ENCODE measurements around the gene B9D1.

B9D1 gene

DNA sequence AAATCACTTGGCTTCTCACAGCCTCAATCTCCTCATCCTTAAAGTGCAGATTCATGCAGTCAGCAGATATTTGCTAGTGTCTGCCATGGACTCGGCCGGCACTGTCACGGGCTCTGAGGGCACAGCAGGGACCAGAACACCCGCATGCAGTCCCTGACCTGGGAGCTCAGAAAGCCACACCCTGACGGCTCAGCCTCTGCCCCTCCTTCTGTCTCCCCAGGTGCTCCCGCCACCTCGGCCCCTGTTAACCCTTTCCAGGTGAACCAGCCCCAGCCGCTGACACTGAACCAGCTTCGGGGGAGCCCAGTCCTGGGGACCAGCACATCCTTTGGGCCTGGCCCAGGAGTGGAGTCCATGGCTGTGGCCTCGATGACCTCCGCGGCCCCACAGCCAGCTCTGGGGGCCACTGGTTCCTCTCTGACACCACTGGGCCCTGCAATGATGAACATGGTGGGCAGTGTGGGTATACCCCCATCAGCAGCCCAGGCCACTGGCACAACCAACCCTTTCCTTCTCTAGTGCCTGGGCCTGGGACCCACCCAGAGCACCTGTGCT lies 28.7 kb downstream of the B9D1 start:
- Histone ChIP-seq H3K4me1 (no peaks in the 10 kb centered on the region), H3K9me3 (no peaks in the 10 kb centered on the region), H4K20me1 (peaks cover 41% of the 10 kb centered on the region; the same call in 1 of the 2 replicates), H3K4me2 (no peak overlapping the region), H3K9ac (no peak overlapping the region), H3K27me3 (peaks cover 14% of the 10 kb centered on the region; the same call in 1 of the 2 replicates), H3K4me3 (no peak overlapping the region), H3K36me3 (no peaks in the 10 kb centered on the region), H3K27ac (no peak overlapping the region)
- TF ChIP-seq Cebpa-rat (IDR thresholded peaks at IDR 0.05): no peak

DNA sequence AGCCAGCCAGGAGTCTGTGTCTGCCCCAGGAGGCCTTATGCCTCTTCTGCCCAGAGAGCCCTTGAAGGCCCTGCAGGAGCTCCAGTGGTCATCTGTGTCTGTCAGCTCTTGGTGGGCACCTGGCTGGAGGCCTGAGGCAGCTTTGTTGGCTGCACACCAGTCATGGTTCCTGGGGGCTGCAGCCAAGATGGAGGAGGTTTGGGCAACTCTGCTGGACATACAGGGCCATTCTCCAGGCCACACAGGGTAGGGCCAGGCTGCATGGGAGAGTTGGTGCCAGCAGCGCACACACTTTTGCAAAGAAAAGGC lies 29.4 kb downstream of the B9D1 start:
- peaks cover 48% of the 10 kb centered on the region; the same call in 1 of the 2 replicates for H4K20me1 ChIP-seq
- no peaks in the 10 kb centered on the region for H3K4me1 ChIP-seq
- no peak for TF ChIP-seq Cebpa-rat (IDR thresholded peaks at IDR 0.05)
- H3K27ac ChIP-seq: no peak overlapping the region
- no peak overlapping the region for H3K9ac ChIP-seq
- no peaks in the 10 kb centered on the region for H3K36me3 ChIP-seq
- H3K4me2 ChIP-seq: no peak overlapping the region
- H3K4me3 ChIP-seq: no peak overlapping the region
- peaks cover 14% of the 10 kb centered on the region; the same call in 1 of the 2 replicates for H3K27me3 ChIP-seq
- H3K9me3 ChIP-seq: no peaks in the 10 kb centered on the region

DNA sequence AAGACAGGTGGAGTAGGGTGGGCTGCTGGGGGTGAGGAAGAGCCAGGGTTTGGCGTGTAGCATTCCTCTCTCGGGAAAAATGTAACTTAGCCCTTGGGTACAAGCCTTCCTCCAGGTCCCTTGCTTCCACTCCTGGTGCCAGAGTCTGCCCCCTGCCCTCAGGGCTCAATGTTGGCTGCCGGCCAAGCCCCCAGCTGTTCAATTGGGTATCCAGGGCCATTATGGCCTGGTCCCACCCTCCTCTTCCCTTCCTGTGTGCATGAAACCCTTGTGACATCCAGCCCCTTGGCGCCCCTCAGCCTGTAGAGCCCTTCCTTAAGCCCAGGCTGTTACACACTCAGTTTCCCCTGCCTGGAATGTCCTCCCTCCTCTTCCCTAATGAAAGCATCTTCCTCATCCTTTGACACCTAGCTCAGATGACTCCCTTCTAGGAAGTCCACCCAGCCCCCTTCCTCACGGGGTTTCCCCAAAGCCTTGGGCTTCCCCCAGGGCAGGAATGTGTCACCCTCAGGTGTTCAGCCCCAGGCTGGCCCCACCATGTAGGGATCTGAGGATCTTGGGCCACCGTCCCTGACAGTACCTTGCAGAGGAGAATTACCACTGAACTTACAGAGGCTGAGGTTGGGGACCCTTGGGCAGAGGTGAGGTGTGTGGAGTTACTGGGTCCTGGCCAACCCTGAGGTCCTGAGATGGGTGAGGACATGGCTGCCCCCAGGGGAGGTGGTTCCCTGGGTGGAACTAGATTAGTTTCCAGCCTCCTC lies 30.0 kb downstream of the B9D1 start:
- Histone ChIP-seq H3K27me3 (peaks cover 14% of the 10 kb centered on the region; the same call in 1 of the 2 replicates), H3K4me1 (no peaks in the 10 kb centered on the region), H3K9ac (no peak overlapping the region), H4K20me1 (peaks cover 48% of the 10 kb centered on the region; the same call in 1 of the 2 replicates), H3K36me3 (no peaks in the 10 kb centered on the region), H3K4me3 (no peak overlapping the region), H3K27ac (no peak overlapping the region), H3K9me3 (no peaks in the 10 kb centered on the region), H3K4me2 (no peak overlapping the region)
- TF ChIP-seq Cebpa-rat (IDR thresholded peaks at IDR 0.05): no peak

- no peaks in the 10 kb centered on the region for H3K36me3 ChIP-seq
- H3K27ac ChIP-seq: no peak overlapping the region
- H3K4me3 ChIP-seq: no peak overlapping the region
- H3K9me3 ChIP-seq: no peaks in the 10 kb centered on the region
- H3K4me1 ChIP-seq: no peaks in the 10 kb centered on the region
- TF ChIP-seq Cebpa-rat (IDR thresholded peaks at IDR 0.05): no peak
- H3K9ac ChIP-seq: no peak overlapping the region
- no peak overlapping the region for H3K4me2 ChIP-seq
- H4K20me1 ChIP-seq: peaks cover 41% of the 10 kb centered on the region; the same call in 1 of the 2 replicates
- H3K27me3 ChIP-seq: peaks cover 7% of the 10 kb centered on the region; the same call in 1 of the 2 replicates
These were observed 30.8 kb downstream of the B9D1 start for GRCh38 chr17:19331543-19332245.

DNA sequence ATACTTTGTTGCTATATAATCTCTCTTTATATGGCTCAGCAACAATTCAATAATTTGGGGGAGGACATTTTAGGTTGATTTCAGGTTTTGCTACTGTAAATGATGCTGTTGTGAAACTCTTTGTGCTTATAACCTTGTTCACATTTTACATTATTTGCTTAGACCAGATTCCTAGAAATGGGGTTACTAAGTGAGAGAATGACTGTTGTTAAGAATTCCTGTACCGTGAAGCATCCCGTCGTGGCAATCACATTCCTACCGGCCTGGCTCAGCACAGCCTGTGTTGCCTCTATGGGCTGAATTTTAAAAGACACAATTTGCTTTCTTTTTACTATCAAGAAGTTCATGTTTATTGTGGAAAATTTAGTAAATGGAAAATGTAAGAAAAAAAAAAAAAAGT lies 31.4 kb downstream of the B9D1 start:
- H3K27ac ChIP-seq: no peak overlapping the region
- peaks cover 7% of the 10 kb centered on the region; the same call in 1 of the 2 replicates for H3K27me3 ChIP-seq
- no peak for TF ChIP-seq Cebpa-rat (IDR thresholded peaks at IDR 0.05)
- no peaks in the 10 kb centered on the region; the same call in 1 of the 2 replicates for H3K9me3 ChIP-seq
- no peaks in the 10 kb centered on the region for H3K36me3 ChIP-seq
- H3K4me1 ChIP-seq: no peaks in the 10 kb centered on the region
- H3K4me2 ChIP-seq: no peak overlapping the region
- peaks cover 38% of the 10 kb centered on the region; the same call in 1 of the 2 replicates for H4K20me1 ChIP-seq
- H3K9ac ChIP-seq: no peak overlapping the region
- no peak overlapping the region for H3K4me3 ChIP-seq

DNA sequence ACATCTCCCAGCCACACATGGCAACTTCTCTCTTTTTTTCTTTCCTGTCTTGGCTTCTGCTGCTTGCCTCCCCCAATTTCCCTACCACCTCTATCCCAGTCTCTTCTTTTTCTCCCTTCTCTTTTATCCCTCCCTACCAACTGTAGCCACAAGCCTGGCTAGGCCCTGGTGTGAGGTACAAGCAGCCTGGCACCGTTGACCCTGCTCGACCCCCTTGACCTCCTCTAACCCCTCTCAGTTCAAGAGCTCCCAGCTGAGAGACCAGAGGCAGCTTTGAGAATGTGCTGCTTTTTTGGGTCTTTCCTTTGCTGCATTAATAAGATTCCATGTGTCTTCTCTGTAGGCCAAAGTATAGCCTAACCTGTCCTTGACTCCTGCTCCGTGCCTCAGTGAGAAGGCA lies 32.3 kb downstream of the B9D1 start:
- no peaks in the 10 kb centered on the region for H3K36me3 ChIP-seq
- no peak for TF ChIP-seq Cebpa-rat (IDR thresholded peaks at IDR 0.05)

DNA sequence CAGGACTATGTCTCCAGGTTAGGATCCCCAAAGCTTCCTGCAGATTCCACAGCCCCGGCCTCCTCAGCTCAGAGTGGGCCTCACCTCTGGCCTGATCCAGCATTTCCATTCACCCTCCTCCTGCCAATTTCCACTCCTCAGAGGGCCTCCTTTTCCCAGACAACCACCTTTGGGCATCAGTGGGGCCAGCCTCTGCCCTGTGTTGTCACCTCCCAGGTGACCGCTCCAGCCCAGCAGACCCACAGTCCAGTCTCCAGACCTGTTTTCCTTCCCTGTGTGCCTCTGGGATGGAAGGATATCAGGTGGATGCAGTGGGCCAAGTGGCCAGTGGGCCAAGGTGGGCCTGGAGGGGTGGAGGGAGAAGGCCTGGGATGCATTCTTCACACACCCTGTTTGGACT lies 32.7 kb downstream of the B9D1 start:
- H3K9ac ChIP-seq: no peak overlapping the region
- peaks cover 8% of the 10 kb centered on the region for H3K9me3 ChIP-seq
- no peak for TF ChIP-seq Cebpa-rat (IDR thresholded peaks at IDR 0.05)
- H3K27ac ChIP-seq: no peak overlapping the region
- H3K4me3 ChIP-seq: no peak overlapping the region
- no peaks in the 10 kb centered on the region for H3K36me3 ChIP-seq
- peaks cover 7% of the 10 kb centered on the region; the same call in 1 of the 2 replicates for H3K27me3 ChIP-seq
- no peak overlapping the region for H3K4me2 ChIP-seq
- no peaks in the 10 kb centered on the region for H3K4me1 ChIP-seq
- peaks cover 29% of the 10 kb centered on the region; the same call in 1 of the 2 replicates for H4K20me1 ChIP-seq

More for the DNA sequence above, 32.3 kb downstream of the B9D1 start:
- H3K27ac ChIP-seq: no peak overlapping the region
- H3K4me3 ChIP-seq: no peak overlapping the region
- H3K27me3 ChIP-seq: peaks cover 7% of the 10 kb centered on the region; the same call in 1 of the 2 replicates
- no peaks in the 10 kb centered on the region for H3K4me1 ChIP-seq
- peaks cover 30% of the 10 kb centered on the region; the same call in 1 of the 2 replicates for H4K20me1 ChIP-seq
- H3K9me3 ChIP-seq: peaks cover 3% of the 10 kb centered on the region
- no peak overlapping the region for H3K9ac ChIP-seq
- H3K4me2 ChIP-seq: no peak overlapping the region

GRCh38 chr17:19329136-19329535 lies 33.4 kb downstream of the B9D1 start:
- peaks cover 7% of the 10 kb centered on the region; the same call in 1 of the 2 replicates for H3K27me3 ChIP-seq
- H3K4me2 ChIP-seq: no peak overlapping the region
- TF ChIP-seq Cebpa-rat (IDR thresholded peaks at IDR 0.05): no peak
- H3K9ac ChIP-seq: no peak overlapping the region
- peaks cover 10% of the 10 kb centered on the region for H3K9me3 ChIP-seq
- no peaks in the 10 kb centered on the region for H3K4me1 ChIP-seq
- no peak overlapping the region for H3K27ac ChIP-seq
- H4K20me1 ChIP-seq: peaks cover 25% of the 10 kb centered on the region; the same call in 1 of the 2 replicates
- H3K4me3 ChIP-seq: no peak overlapping the region
- H3K36me3 ChIP-seq: no peaks in the 10 kb centered on the region

- Histone ChIP-seq H3K9me3 (peaks cover 10% of the 10 kb centered on the region), H3K27me3 (peaks cover 3% of the 10 kb centered on the region; the same call in 1 of the 2 replicates), H3K9ac (no peak overlapping the region), H3K4me3 (no peak overlapping the region), H3K36me3 (no peaks in the 10 kb centered on the region), H4K20me1 (peaks cover 20% of the 10 kb centered on the region; the same call in 1 of the 2 replicates), H3K27ac (no peak overlapping the region), H3K4me2 (no peak overlapping the region), H3K4me1 (no peaks in the 10 kb centered on the region)
- no peak for TF ChIP-seq Cebpa-rat (IDR thresholded peaks at IDR 0.05)
These were observed 34.0 kb downstream of the B9D1 start for GRCh38 chr17:19328441-19329061.

All from BLaER1 (cell line).